Lower leg skin (tissue), 4 donors: Measurements from ENCODE around the gene KIF26B. TPM values are rescaled to one million over a fixed set of nuclear protein-coding genes. Genes with fewer than 3 reads are reported as not detected.

Source experiments
- DNase-seq, 2 donors: peaks; one replicate each; pipeline ENCODE4 v3.0.0-alpha.2; 2019; ENCODE audit warnings: low spot score in 2 of 2
- H3K4me3 ChIP-seq: fragments of 200-600 bp; sonication (generic); 2 replicates; pipeline ENCODE4 v1.5.1; 2017; ENCODE audit warnings: mild to moderate bottlenecking, low read depth; ENCODE audit not compliant: poor library complexity, severe bottlenecking
- CTCF ChIP-seq, 3 donors: fragments of 450-650 bp; IDR thresholded peaks; one replicate each; pipeline ENCODE4 v1.5.1; 2016; ENCODE audit warnings: antibody characterized with exemption in 3 of 3, mild to moderate bottlenecking in 3 of 3, moderate library complexity in 2 of 3
- POLR2A ChIP-seq, 2 donors: fragments of 450-650 bp; IDR thresholded peaks; one replicate each; pipeline ENCODE4 v1.6.1; 2016 to 2017; ENCODE audit warnings: antibody characterized with exemption in 2 of 2, mild to moderate bottlenecking in 1 of 2, moderate library complexity in 1 of 2
- WGBS, 2 donors: methylation state at CpG; one replicate each; pipeline ENCODE4 v1.1.5; 2018; 5-methylcytosine and 5-hydroxymethylcytosine counted together
- intact Hi-C: fragments of 100-400 bp; cut with DNase I; formaldehyde crosslinking; loops from one replicate; pipeline ENCODE4 v1.15.0; 2023; ENCODE audit warnings: low total_unique reads
- total RNA-seq, 4 donors: library from RNA; depleted of rRNA; stranded (reverse); fragments of >200 nt; gene quantifications; one replicate each; pipeline ENCODE4 v1.1.0, GENCODE V29; 2016

KIF26B gene
- total RNA-seq, 4 donors from 2014 or later, result 3.9 to 6.6 (median 5.7) TPM

GRCh38 chr1:245687636-245688535 lies 533.1 kb downstream of the KIF26B start:
- TF ChIP-seq POLR2A (IDR thresholded peaks at IDR 0.05) (no peak), CTCF (IDR thresholded peaks at IDR 0.05) (no peak)
- intact Hi-C loops, result no loop called here
- WGBS, 2 donors, result 66 to 87% methylated on average over 21 to 46 of the region's 74 CpGs
- DNase-seq, result peak in 1 of 2 donors; percentile 64
- no peak overlapping the region for H3K4me3 ChIP-seq

GRCh38 chr1:245688536-245689453 lies 534.0 kb downstream of the KIF26B start:
- intact Hi-C loops, result no loop called here
- no peak for TF ChIP-seq CTCF (IDR thresholded peaks at IDR 0.05)
- TF ChIP-seq POLR2A (IDR thresholded peaks at IDR 0.05), result no peak
- peak in 1 of 2 donors; percentile 68 for DNase-seq
- WGBS, 2 donors, result 89 to 95% methylated on average over 40 to 48 of the region's 63 CpGs
- H3K4me3 ChIP-seq, result no peak overlapping the region

GRCh38 chr1:245690156-245690690 lies 535.4 kb downstream of the KIF26B start:
- TF ChIP-seq POLR2A (IDR thresholded peaks at IDR 0.05) (no peak), CTCF (IDR thresholded peaks at IDR 0.05) (no peak)
- intact Hi-C loops, result no loop called here
- no peak overlapping the region for H3K4me3 ChIP-seq
- 85 to 88% methylated on average over 9 of the region's 9 CpGs for WGBS, 2 donors
- DNase-seq, result no peak

- no peak for DNase-seq
- intact Hi-C loops, result no loop called here
Observed at GRCh38 chr1:245690946-245691541, 536.3 kb downstream of the KIF26B start.

More at GRCh38 chr1:245690946-245691541, 536.3 kb downstream of the KIF26B start:
- TF ChIP-seq CTCF (IDR thresholded peaks at IDR 0.05) (no peak), POLR2A (IDR thresholded peaks at IDR 0.05) (no peak)
- whole genome bisulfite sequencing, 2 donors, result 70 to 82% methylated on average over 13 of the region's 13 CpGs
- no peak overlapping the region for H3K4me3 ChIP-seq
